Myocyte (in vitro differentiated cells): Measurements from ENCODE around the gene RTP5. TPM values are rescaled to one million over a fixed set of nuclear protein-coding genes. Genes with fewer than 3 reads are reported as not detected.

ENCODE experiments used
- DNase-seq: peaks from one replicate; pipeline ENCODE4 v3.0.0-alpha.2; 2012; ENCODE audit warnings: low read depth
- total RNA-seq: library from RNA; depleted of rRNA; stranded (reverse); fragments of >200 nt; gene quantifications from 2 replicates; pipeline ENCODE4 v1.2.3, GENCODE V29; 2014

The RTP5 gene
- total RNA-seq, 1 donor from 2014 or later = 0.08 TPM

- DNase-seq = no peak
Observed at GRCh38 chr2:241843321-241844065, 26.0 kb upstream of the RTP5 start.

- DNase-seq = peak; percentile 78
Observed at GRCh38 chr2:241844066-241844728, 25.3 kb upstream of the RTP5 start.

- DNase-seq = no peak
Observed at GRCh38 chr2:241844831-241845578, 24.5 kb upstream of the RTP5 start.

- no peak for DNase-seq
Observed at GRCh38 chr2:241846406-241846805, 23.1 kb upstream of the RTP5 start.

GRCh38 chr2:241848761-241849615 lies 20.5 kb upstream of the RTP5 start:
- no peak for DNase-seq

- no peak for DNase-seq
Observed at GRCh38 chr2:241849616-241850543, 19.6 kb upstream of the RTP5 start.

- DNase-seq = peak; percentile 49
Observed at GRCh38 chr2:241850544-241851324, 18.8 kb upstream of the RTP5 start.

- DNase-seq = no peak
Observed at GRCh38 chr2:241851325-241852115, 18.0 kb upstream of the RTP5 start.

GRCh38 chr2:241852116-241852980 lies 17.2 kb upstream of the RTP5 start:
- DNase-seq = no peak

GRCh38 chr2:241852981-241853631 lies 16.4 kb upstream of the RTP5 start:
- DNase-seq = no peak

- peak; percentile 93 for DNase-seq
Observed at GRCh38 chr2:241853651-241854341, 15.7 kb upstream of the RTP5 start.

- DNase-seq = peak; percentile 76
Observed at GRCh38 chr2:241854342-241855244, 14.9 kb upstream of the RTP5 start.

- DNase-seq = peak; percentile 71
Observed at GRCh38 chr2:241855245-241855887, 14.2 kb upstream of the RTP5 start.

- no peak for DNase-seq
Observed at GRCh38 chr2:241855888-241856422, 13.6 kb upstream of the RTP5 start.
